HepG2 (cell line): ENCODE data around the gene VTI1B.
A peak's percentile ranks its signal among the peaks of the same experiment; 100 is the strongest.

Experiments
- ELF1 ChIP-seq: sonication (generic); formaldehyde crosslinking; IDR thresholded peaks from 2 replicates; pipeline ENCODE4 v1.4.0; 2020; ENCODE audit warnings: missing genetic modification reagents
- ETV5 ChIP-seq: IDR thresholded peaks from 2 replicates; pipeline ENCODE4 v1.6.1; 2018; ENCODE audit warnings: missing biosample characterization, missing genetic modification reagents, inconsistent platforms, borderline replicate concordance
- JUN ChIP-seq: sonication (generic); formaldehyde crosslinking; IDR thresholded peaks from 2 replicates; pipeline ENCODE4 v1.4.0; 2020; ENCODE audit warnings: mild to moderate bottlenecking, missing genetic modification reagents
- POLR2AphosphoS5 ChIP-seq: IDR thresholded peaks from 2 replicates; pipeline ENCODE4 v1.6.1; 2012; ENCODE audit warnings: low read depth, low read length
- POLR2G ChIP-seq: fragments of 200-400 bp; formaldehyde crosslinking; IDR thresholded peaks from 2 replicates; pipeline ENCODE4 v1.6.1; 2018; ENCODE audit warnings: mild to moderate bottlenecking, low read depth, low read length, moderate library complexity
- SALL2 ChIP-seq: sonication (generic); formaldehyde crosslinking; IDR thresholded peaks from 2 replicates; pipeline ENCODE4 v1.8.1; 2023; ENCODE audit warnings: mild to moderate bottlenecking, missing genetic modification reagents, inconsistent platforms
- TARDBP ChIP-seq: sonication (generic); formaldehyde crosslinking; IDR thresholded peaks from 2 replicates; pipeline ENCODE4 v1.8.0; 2022; ENCODE audit warnings: mild to moderate bottlenecking, missing genetic modification reagents
- TCF7 ChIP-seq: sonication (generic); IDR thresholded peaks from 2 replicates; pipeline ENCODE4 v1.6.1; 2016; ENCODE audit warnings: antibody characterized with exemption, low read depth
- ZC3H4 ChIP-seq: sonication (generic); formaldehyde crosslinking; IDR thresholded peaks from 2 replicates; pipeline ENCODE4 v1.4.0; 2020; ENCODE audit warnings: missing genetic modification reagents, borderline replicate concordance
- ZNF138 ChIP-seq: sonication (generic); formaldehyde crosslinking; IDR thresholded peaks from 2 replicates; pipeline ENCODE4 v1.5.0; 2020; ENCODE audit warnings: mild to moderate bottlenecking, low read depth, missing genetic modification reagents
- TF ChIP-seq, protein P1 (sequence below): sonication (generic); IDR thresholded peaks from 2 replicates; pipeline ENCODE4 v1.6.1; 2016; ENCODE audit warnings: low read depth, borderline replicate concordance

DNA sequence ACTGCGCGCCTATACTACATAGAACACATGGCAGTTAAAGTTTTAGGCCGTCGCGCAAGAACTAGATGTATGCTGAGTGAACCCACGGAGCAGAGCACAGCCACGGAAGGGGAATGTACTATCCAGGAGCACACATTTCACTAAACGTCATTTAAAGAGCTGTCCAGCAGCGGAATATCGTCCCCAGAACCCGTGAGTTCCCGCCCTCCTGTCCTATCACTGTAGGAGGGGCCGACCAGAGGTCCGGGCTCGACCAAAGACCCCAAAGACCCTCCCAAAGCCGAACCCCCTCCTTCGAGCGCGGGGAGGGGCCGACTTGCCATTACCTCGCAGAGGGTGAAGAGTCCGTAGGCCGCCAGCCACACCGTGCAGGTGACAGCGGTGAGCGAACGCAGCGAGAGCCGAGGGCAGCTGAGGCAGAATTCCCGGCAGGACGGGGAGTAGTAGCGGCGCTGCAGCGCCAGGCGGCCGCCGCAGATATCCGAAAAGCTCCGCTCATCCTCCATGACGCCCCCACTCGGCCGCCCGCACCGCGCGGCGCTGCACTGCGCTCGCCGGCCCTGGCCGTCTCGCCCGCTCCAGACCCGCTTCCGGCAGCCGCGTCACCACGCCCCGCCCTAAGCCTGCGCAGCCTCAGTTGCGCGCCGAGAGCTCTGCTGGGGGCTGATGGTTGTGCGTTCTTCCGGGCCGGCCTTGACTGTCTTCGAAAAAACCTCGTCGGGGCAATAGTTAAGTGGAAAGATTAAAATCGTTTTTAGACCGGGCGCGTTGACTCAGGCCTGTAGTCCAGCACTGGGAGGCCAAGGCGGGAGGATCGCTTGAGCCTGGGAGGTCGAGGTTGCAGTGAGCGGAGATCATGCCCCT, 74.5 kb downstream of the VTI1B start, which contains the start of gene PIGH:
- TF ChIP-seq POLR2AphosphoS5 (peak; percentile 76), ZNF138 (CRISPR knock-in tag) (no peak), TCF7 (no peak), SALL2 (no peak), ZC3H4 (CRISPR knock-in tag) (no peak), TARDBP (CRISPR knock-in tag) (peak; percentile 67; the same call in 1 of the 2 replicates), POLR2G (peak; percentile 85), JUN (CRISPR knock-in tag) (no peak), ELF1 (CRISPR knock-in tag) (peak; percentile 89), ETV5 (CRISPR knock-in tag) (peak; percentile 89)
- TF ChIP-seq, protein P1, sequence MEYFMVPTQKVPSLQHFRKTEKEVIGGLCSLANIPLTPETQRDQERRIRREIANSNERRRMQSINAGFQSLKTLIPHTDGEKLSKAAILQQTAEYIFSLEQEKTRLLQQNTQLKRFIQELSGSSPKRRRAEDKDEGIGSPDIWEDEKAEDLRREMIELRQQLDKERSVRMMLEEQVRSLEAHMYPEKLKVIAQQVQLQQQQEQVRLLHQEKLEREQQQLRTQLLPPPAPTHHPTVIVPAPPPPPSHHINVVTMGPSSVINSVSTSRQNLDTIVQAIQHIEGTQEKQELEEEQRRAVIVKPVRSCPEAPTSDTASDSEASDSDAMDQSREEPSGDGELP = no peak
